ENCODE results near the gene AHRR.

The AHRR gene

GRCh38 chr5:347712-348284 lies 26.3 kb downstream of the AHRR start:
- DNase-seq = no peak

- no peak for DNase-seq
Measured at GRCh38 chr5:348726-349125, 27.2 kb downstream of the AHRR start.

GRCh38 chr5:350355-350754 lies 28.8 kb downstream of the AHRR start:
- DNase-seq = no peak

GRCh38 chr5:351084-351920 lies 29.8 kb downstream of the AHRR start:
- no peak for DNase-seq

GRCh38 chr5:351921-352245 lies 30.4 kb downstream of the AHRR start:
- no peak for DNase-seq

- DNase-seq = no peak
Measured at GRCh38 chr5:352639-353611, 31.4 kb downstream of the AHRR start.

- DNase-seq = no peak
Measured at GRCh38 chr5:353612-354580, 32.4 kb downstream of the AHRR start.

GRCh38 chr5:354581-355378 lies 33.3 kb downstream of the AHRR start:
- DNase-seq = no peak

GRCh38 chr5:355379-355935 lies 33.9 kb downstream of the AHRR start:
- DNase-seq = no peak

GRCh38 chr5:355958-356357 lies 34.4 kb downstream of the AHRR start:
- DNase-seq = no peak

- no peak for DNase-seq
Measured at GRCh38 chr5:359301-359897, 37.9 kb downstream of the AHRR start.

GRCh38 chr5:360257-361027 lies 38.9 kb downstream of the AHRR start:
- DNase-seq = no peak

GRCh38 chr5:362189-362588 lies 40.7 kb downstream of the AHRR start:
- no peak for DNase-seq

GRCh38 chr5:362978-363765 lies 41.7 kb downstream of the AHRR start:
- no peak for DNase-seq

GRCh38 chr5:364497-364896 lies 43.0 kb downstream of the AHRR start:
- DNase-seq = no peak

- DNase-seq = no peak
Measured at GRCh38 chr5:366541-367357, 45.2 kb downstream of the AHRR start.

- no peak for DNase-seq
Measured at GRCh38 chr5:367358-368130, 46.0 kb downstream of the AHRR start.
